HG03280 (cell line): ENCODE data around the gene JMY.
A peak's percentile ranks its signal among the peaks of the same experiment; 100 is the strongest.

Experiments
- ATAC-seq: cut with Tn5 transposase; IDR thresholded peaks from one replicate; pipeline ENCODE4 v1.9.1; 2021; ENCODE audit warnings: mild to moderate bottlenecking, moderate library complexity; ENCODE audit not compliant: unreplicated experiment

Gene JMY, protein sequence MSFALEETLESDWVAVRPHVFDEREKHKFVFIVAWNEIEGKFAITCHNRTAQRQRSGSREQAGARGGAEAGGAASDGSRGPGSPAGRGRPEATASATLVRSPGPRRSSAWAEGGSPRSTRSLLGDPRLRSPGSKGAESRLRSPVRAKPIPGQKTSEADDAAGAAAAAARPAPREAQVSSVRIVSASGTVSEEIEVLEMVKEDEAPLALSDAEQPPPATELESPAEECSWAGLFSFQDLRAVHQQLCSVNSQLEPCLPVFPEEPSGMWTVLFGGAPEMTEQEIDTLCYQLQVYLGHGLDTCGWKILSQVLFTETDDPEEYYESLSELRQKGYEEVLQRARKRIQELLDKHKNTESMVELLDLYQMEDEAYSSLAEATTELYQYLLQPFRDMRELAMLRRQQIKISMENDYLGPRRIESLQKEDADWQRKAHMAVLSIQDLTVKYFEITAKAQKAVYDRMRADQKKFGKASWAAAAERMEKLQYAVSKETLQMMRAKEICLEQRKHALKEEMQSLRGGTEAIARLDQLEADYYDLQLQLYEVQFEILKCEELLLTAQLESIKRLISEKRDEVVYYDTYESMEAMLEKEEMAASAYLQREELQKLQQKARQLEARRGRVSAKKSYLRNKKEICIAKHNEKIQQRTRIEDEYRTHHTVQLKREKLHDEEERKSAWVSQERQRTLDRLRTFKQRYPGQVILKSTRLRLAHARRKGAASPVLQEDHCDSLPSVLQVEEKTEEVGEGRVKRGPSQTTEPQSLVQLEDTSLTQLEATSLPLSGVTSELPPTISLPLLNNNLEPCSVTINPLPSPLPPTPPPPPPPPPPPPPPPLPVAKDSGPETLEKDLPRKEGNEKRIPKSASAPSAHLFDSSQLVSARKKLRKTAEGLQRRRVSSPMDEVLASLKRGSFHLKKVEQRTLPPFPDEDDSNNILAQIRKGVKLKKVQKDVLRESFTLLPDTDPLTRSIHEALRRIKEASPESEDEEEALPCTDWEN

GRCh38 chr5:79235634-79236361 is at the start of gene JMY:
Gene JMY, plus strand, starts transcription at chr5:79236131. Its CDS starts 520 bp downstream, at chr5:79236651.
- ATAC-seq, result peak; percentile 79

GRCh38 chr5:79186455-79186854 is 49.5 kb upstream of the JMY start:
- no peak for ATAC-seq

- ATAC-seq, result no peak
Observed at GRCh38 chr5:79189439-79190234, 46.3 kb upstream of the JMY start.

- ATAC-seq, result no peak
Observed at GRCh38 chr5:79190235-79190529, 45.7 kb upstream of the JMY start.

- no peak for ATAC-seq
Observed at GRCh38 chr5:79191457-79191856, 44.5 kb upstream of the JMY start.

DNA sequence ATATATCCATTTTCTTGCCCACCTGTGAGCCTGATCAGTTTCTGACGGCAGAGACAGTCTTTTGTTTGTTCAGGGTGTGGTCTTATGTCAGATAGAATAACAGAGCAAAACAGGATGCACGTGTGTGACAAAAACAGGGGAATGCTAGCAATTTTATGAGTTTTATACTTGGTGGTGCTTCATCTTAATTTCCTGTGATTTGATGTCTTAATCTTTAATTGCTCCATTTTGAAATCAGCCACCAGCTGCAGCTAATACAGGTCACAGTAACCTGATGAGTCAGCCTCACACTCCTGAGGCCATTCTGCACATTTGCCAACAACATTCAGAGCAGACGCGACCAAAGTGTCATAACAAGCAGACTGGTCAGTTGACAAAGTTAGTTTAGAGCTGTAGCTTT is 42.3 kb upstream of the JMY start:
- no peak for ATAC-seq

GRCh38 chr5:79200573-79201183 is 35.3 kb upstream of the JMY start:
- ATAC-seq, result no peak

- no peak for ATAC-seq
Observed at GRCh38 chr5:79201206-79201605, 34.7 kb upstream of the JMY start.

- ATAC-seq, result no peak
Observed at GRCh38 chr5:79202076-79202475, 33.9 kb upstream of the JMY start.

GRCh38 chr5:79205965-79206364 is 30.0 kb upstream of the JMY start:
- no peak for ATAC-seq

DNA sequence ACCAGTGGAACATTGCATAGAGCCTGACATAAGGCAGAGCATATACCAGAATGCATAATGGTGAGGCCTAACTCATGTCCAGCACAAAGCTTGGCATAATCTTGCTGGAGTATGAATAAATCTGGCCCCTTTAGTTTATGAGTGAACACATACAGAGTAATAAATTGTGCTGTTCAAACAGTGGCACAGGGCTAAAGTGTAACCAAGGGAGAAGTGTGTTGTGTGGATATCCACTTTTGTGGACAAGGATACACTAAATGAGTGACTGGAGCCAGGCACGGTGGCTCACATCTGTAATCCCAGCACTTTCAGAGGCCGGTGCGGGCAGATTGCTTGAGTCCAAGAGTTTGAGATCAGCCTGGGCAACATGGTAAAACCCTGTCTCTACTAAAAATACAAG is 29.4 kb upstream of the JMY start:
- ATAC-seq, result no peak

GRCh38 chr5:79209505-79209904 is 26.4 kb upstream of the JMY start:
- no peak for ATAC-seq

DNA sequence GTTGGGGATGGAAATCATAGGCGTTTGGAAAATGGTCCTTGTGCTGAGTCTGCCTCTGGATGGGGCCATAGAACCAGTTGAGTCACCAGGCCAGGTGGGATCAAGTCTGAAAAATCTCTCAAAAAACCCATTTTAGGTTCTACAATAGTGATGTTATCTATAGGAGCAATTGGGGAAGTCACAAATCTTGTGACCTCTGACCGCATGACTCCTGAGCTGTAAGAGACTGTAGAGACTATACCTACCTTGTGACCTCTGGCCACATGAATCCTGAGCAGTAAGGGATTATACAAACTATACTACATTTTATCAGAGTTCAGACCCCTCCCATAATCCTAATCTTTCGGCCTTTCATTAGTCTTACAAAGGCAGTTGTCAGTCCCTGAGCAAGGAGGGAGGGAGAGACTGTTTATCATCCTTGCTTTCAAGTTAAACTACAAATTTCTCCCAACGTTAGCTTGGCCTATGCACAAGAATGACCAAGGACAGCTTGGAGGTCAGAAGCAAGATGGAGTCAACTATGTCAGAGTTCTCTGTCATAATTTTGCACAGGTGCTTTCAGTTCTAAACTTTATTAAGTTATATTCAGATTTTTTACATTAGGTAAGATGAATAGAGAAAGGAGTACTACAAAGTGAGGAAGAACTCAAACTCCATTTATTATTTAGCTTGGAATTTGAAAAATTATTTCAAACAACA is 11.5 kb upstream of the JMY start:
- no peak for ATAC-seq

GRCh38 chr5:79225026-79225425 is 10.9 kb upstream of the JMY start:
- ATAC-seq, result no peak

- ATAC-seq, result no peak
Observed at GRCh38 chr5:79225441-79225840, 10.5 kb upstream of the JMY start.

DNA sequence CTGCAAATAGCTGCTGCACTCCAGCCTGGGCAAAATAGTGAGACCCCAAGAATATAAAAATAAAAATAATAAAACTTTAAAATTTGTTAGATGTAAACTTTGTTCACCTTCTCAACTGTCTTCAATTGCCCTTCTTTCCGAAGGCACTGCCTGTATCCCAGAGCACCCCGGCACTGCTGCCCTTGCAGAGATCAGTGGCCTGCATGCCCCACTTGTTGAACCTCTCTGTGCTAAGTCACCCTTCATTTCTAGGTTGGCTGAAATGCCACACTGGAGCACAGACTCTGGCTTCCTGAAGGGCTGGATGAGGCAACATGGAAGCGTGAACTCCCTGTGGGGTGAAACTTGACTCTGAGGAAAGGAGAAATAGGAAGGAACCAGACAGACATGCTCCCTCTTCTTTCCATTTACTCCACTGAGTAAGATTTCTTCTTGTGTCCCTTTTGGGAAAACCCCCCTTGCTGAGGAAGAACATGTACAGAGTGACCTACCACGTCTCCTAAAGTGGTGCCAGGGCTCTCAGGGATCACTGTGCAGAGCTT is 8.4 kb upstream of the JMY start:
- no peak for ATAC-seq

DNA sequence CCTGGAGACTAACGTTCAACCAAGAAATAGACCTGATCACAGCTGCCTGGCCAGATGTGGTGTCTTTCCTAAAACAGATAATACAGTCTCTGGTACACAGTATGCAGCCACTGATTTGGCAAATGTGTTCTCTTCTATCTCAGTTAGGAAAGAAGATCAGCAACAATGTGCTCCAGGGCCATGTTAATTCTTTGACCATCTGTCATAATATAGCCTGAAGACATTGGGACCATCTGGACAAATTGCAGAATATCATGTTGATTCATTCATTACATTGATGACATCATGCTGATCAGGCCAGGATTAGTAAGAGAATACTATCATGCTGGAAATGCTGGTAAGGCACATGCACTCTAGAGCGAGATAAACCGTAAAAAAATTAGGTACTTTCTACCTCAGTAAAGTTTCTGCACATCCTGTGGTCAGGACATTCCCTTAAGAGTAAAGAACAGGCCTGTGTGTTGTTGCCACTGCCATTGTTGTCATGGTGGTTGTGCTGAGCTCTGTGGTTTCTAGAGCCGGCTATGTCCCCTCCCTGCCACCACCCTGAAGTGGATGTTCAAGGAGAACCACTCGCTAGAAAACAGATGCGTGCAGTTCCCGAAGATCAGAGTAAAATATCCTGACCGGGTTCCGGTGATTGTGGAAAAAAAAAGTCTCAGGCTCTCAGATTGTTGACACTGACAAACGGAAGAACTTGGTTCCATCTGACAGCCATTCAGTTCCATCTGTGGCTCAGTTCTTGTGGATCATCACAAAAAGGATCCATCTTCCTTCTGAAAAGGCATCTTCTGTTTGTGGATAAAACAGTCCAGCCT is 6.4 kb upstream of the JMY start:
- peak; percentile 82 for ATAC-seq

DNA sequence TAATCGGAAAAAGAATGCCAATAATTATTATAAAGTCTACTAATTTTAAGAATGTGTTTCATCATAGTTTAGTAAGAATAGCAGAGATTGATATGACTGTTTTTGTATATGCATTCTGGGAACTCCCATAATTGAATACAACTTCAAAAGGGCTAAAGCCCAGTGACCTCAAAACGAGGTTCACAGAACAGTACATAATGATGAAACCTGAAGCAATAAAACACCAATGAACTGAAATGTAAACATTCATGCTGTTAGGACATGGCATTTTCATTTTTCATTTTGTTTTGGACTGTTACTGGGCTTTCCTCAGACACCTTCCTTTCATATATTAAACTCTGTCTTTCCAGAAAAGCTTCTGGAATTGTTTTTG is 684 bp upstream of the JMY start:
- no peak for ATAC-seq
